NB4 (cell line): ENCODE results near the gene HPGDS.
"Not testable (repeated sequence)": the region's sequence is repeated elsewhere in the genome, so short reads cannot be mapped to it uniquely, and the experiment has no call there.

Experiments
- DNase-seq: peaks from one replicate; pipeline ENCODE4 v3.0.0; 2010; ENCODE audit warnings: low read depth
- H3K4me3 ChIP-seq: one replicate; pipeline ENCODE4 v1.5.1; 2011; ENCODE audit warnings: mild to moderate bottlenecking, low read depth, low read length, moderate library complexity
- CTCF ChIP-seq: IDR thresholded peaks from one replicate; pipeline ENCODE4 v1.5.1; 2012; ENCODE audit warnings: low read depth, low read length
- MAX ChIP-seq: IDR thresholded peaks from 2 replicates; pipeline ENCODE4 v1.6.1; 2011; ENCODE audit warnings: low read depth, low read length
- MYC ChIP-seq: IDR thresholded peaks from 2 replicates; pipeline ENCODE4 v1.6.1; 2011; ENCODE audit warnings: low read depth, low read length
- POLR2A ChIP-seq: IDR thresholded peaks from 2 replicates; pipeline ENCODE4 v1.6.1; 2011; ENCODE audit warnings: mild to moderate bottlenecking; ENCODE audit not compliant: insufficient read length; ENCODE audit errors: extremely low read depth

Gene HPGDS

GRCh38 chr4:94341481-94342370 is 910 bp downstream of the HPGDS start:
- no peak for TF ChIP-seq CTCF
- no peak for TF ChIP-seq POLR2A
- no peak for TF ChIP-seq MAX
- no peak for TF ChIP-seq MYC
- H3K4me3 ChIP-seq, result no peak overlapping the region
- no peak for DNase-seq

GRCh38 chr4:94339779-94340178 is 2.9 kb downstream of the HPGDS start:
- DNase-seq, result peak; percentile 2
- no peak for TF ChIP-seq MYC
- TF ChIP-seq POLR2A, result no peak
- TF ChIP-seq CTCF, result no peak
- TF ChIP-seq MAX, result no peak
- no peak overlapping the region for H3K4me3 ChIP-seq

- DNase-seq, result no peak
- no peak overlapping the region for H3K4me3 ChIP-seq
- TF ChIP-seq POLR2A (no peak), MYC (no peak), CTCF (no peak), MAX (no peak)
Observed at GRCh38 chr4:94338681-94339351, 3.8 kb downstream of the HPGDS start.

- not testable (repeated sequence) for H3K4me3 ChIP-seq, DNase-seq
Observed at GRCh38 chr4:94336791-94337190, 5.8 kb downstream of the HPGDS start.

- DNase-seq, result no peak
- no peak for TF ChIP-seq POLR2A
- no peak for TF ChIP-seq MYC
- TF ChIP-seq MAX, result no peak
- no peak for TF ChIP-seq CTCF
- no peak overlapping the region for H3K4me3 ChIP-seq
Observed at GRCh38 chr4:94336303-94336702, 6.3 kb downstream of the HPGDS start.

GRCh38 chr4:94334962-94335361 is 7.7 kb downstream of the HPGDS start:
- H3K4me3 ChIP-seq, result no peak overlapping the region
- TF ChIP-seq MYC, result no peak
- TF ChIP-seq CTCF, result no peak
- no peak for TF ChIP-seq POLR2A
- TF ChIP-seq MAX, result no peak
- no peak for DNase-seq
